ENCODE data around the gene CPOX. TPM values are rescaled to one million over a fixed set of nuclear protein-coding genes. Genes with fewer than 3 reads are reported as not detected.

The CPOX gene
- total and polyA plus RNA-seq, 2 of the 8 experiments (the other 6 are each of a cell fraction or from before 2014, with no cell fraction given), result 17.4 to 27.0 TPM

GRCh38 chr3:98530676-98531075 is 62.7 kb downstream of the CPOX start:
- Histone ChIP-seq H3K4ac (replicated peaks; ENCODE audit: insufficient read length, low read depth, low read length) (no peak overlapping the region), H2BK15ac (ENCODE audit: low read length) (no peak overlapping the region), H4K5ac (ENCODE audit: insufficient read length, low read depth, low read length) (no peak overlapping the region), H3K79me1 (ENCODE audit: low read depth, low read length) (no peaks in the 10 kb centered on the region), H3K4me3 (ENCODE audit: extremely low read depth in 1 of 4, insufficient read depth in 2 of 4, low read depth in 3 of 4, low read length in 4 of 4) (no peak overlapping the region), H3K4me1 (replicated peaks in 1 of 4; ENCODE audit: control insufficient read depth in 3 of 4, insufficient read depth in 4 of 4, low read length in 3 of 4) (no peaks in the 10 kb centered on the region), H2BK5ac (ENCODE audit: low read depth, low read length) (no peak overlapping the region), H3K4me2 (ENCODE audit: insufficient read depth in 1 of 2, low read depth in 2 of 2, low read length in 2 of 2) (no peak overlapping the region), H3K18ac (ENCODE audit: extremely low read depth, low read length) (no peak overlapping the region), H3K23me2 (ENCODE audit: low read depth, low read length) (no peaks in the 10 kb centered on the region), H4K91ac (replicated peaks; ENCODE audit: insufficient read length, low read length) (no peak overlapping the region), H4K20me1 (replicated peaks in 1 of 2; ENCODE audit: control insufficient read depth in 1 of 2, insufficient read depth in 2 of 2, low read length in 2 of 2) (no peaks in the 10 kb centered on the region), H2BK20ac (ENCODE audit: low read length) (no peak overlapping the region), H3K27me3 (replicated peaks in 1 of 4; ENCODE audit: control insufficient read depth in 3 of 4, extremely low read depth in 1 of 4, insufficient read depth in 3 of 4, low read length in 3 of 4) (no peaks in the 10 kb centered on the region), H3K79me2 (ENCODE audit: control insufficient read depth in 1 of 2, insufficient read depth in 2 of 2, low read length in 2 of 2) (no peaks in the 10 kb centered on the region), H3K9ac (replicated peaks in 1 of 4; ENCODE audit: extremely low read depth in 1 of 4, low read depth in 3 of 4, low read length in 3 of 4) (no peak overlapping the region), H2AK5ac (ENCODE audit: low read depth, low read length) (no peak overlapping the region), H4K8ac (ENCODE audit: extremely low read depth, insufficient read depth, low read length) (no peak overlapping the region), H3K36me3 (ENCODE audit: control insufficient read depth in 2 of 4, insufficient read depth in 4 of 4, low read length in 3 of 4) (no peaks in the 10 kb centered on the region), H3K14ac (ENCODE audit: insufficient read length) (no peak overlapping the region), H2AFZ (ENCODE audit: low read length) (no peak overlapping the region), H3K56ac (replicated peaks; ENCODE audit: insufficient read length, low read depth, low read length) (no peak overlapping the region), H2BK12ac (ENCODE audit: low read depth, low read length) (no peak overlapping the region), H3K23ac (ENCODE audit: insufficient read length) (no peak overlapping the region), H2BK120ac (replicated peaks; ENCODE audit: low read depth, low read length) (no peak overlapping the region), H3K27ac (ENCODE audit: low read depth, low read length) (no peak overlapping the region), H3K9me3 (ENCODE audit: insufficient read depth in 2 of 2, low read depth in 1 of 2, low read length in 1 of 2) (no peaks in the 10 kb centered on the region)
- DNase-seq (ENCODE audit: low read depth in 1 of 2, low spot score in 2 of 2) (no peak), FAIRE-seq (no peak)
- no peak for TF ChIP-seq PHF8 (conservative IDR thresholded peaks at IDR 0.05; ENCODE audit: low read depth, low read length)
- TF ChIP-seq TCF12 (IDR thresholded peaks at IDR 0.05; ENCODE audit: low read depth, low read length), result no peak
- no peak for TF ChIP-seq CHD2 (IDR thresholded peaks at IDR 0.05; ENCODE audit: low read length)
- TF ChIP-seq E2F6 (IDR thresholded peaks at IDR 0.05), result no peak
- TF ChIP-seq ASH2L (IDR thresholded peaks at IDR 0.05; ENCODE audit: low read length), result no peak
- no peak for TF ChIP-seq SIN3A (conservative IDR thresholded peaks at IDR 0.05 in 1 of 2, IDR thresholded peaks at IDR 0.05 in 1 of 2; ENCODE audit: low read depth in 1 of 2, low read length in 2 of 2)
- ChIA-PET POLR2A (ENCODE audit: partially characterized antibody) (no interaction called here), CTCF (ENCODE audit: partially characterized antibody) (no interaction called here)
- WGBS, 2 experiments (ENCODE audit: extremely low coverage in 1 of 2, insufficient coverage in 1 of 2, insufficient read length in 1 of 2, insufficient replicate concordance in 2 of 2, low coverage in 1 of 2, low lambda C conversion rate in 2 of 2, missing lambda C conversion rate in 1 of 2), result 91% methylated on average over 2 of the region's 2 CpGs; no CpG with 5 or more reads in 1 of the 2 experiments
